Globus pallidus (tissue), 1 donor: Measurements from ENCODE around the gene G3BP1.
"Not testable (repeated sequence)": the region's sequence is repeated elsewhere in the genome, so short reads cannot be mapped to it uniquely, and the experiment has no call there.

ENCODE experiments used
- DNase-seq: peaks from one replicate; pipeline ENCODE4 v3.0.0-alpha.2; 2015; ENCODE audit warnings: low spot score

The G3BP1 gene

GRCh38 chr5:151798674-151799073, 26.9 kb downstream of the G3BP1 start:
- DNase-seq: no peak

GRCh38 chr5:151799407-151799806, 27.7 kb downstream of the G3BP1 start:
- DNase-seq: no peak

DNA sequence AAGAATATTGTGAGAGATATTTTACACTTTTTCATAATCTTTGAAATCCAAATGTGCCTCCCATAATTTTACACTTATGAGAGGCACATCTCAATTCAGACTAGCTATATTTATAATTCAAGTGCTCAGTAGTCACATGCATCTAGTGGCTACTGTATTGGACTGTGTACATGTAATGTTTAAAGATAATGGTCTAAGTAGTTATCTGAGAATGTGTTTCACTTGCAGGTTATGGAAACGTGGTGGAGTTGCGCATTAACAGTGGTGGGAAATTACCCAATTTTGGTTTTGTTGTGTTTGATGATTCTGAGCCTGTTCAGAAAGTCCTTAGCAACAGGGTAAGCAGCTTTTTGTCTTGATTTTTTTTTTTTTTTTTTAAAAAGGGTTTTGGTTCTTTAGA, 28.8 kb downstream of the G3BP1 start:
- DNase-seq: no peak

GRCh38 chr5:151805414-151806223, 33.9 kb downstream of the G3BP1 start:
- no peak for DNase-seq

DNA sequence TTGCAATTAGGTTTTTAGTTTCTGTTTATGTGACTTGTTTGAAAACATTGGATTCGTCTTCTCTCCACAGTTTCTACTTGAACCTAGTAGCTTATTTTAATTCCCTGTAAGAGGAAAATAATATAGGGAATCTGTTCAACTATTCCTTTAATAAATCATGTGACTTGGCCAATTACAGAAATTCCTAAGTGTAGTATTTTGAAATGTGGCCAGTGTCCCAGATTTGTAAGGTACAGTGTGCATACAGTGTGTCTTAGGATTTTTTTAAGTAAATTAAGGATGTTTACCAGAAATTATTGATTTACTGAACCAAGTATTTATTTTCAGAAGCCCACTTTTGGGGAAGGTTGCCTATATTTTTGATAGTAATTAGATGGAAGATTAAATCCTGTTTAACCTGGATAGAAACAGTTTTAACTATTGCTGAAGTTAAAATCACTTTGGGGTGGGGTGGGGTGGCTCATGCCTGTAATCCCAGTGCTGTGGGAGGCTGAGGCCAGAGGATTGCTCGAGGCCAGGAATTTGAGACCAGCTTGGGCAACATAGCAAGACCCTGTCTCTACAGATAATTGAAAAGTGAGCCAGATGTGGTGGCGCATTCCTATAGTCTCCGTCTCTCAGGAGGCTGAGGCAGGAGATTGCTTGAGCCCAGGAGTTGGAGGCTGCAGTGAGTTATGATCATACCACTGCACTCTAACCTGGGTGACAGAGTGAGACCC, 36.9 kb downstream of the G3BP1 start:
- no peak for DNase-seq

DNA sequence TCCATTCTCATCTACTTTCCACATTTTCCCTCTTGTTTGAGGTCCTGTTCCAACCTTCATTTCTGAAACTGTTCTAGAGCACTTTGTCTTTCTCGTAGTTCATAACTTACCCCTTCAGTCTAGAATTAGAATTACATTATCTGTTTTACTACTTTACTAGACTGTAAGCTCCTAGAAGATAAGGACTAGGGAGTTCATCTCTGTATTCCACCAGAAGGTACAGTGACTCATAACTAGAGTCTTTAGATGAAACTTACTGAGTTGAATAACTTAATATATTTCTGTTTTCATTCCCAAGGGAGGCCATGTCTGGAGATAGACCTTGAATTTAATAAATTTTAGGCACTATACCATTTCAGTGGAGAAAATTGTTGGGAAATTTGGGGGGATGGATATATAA, 38.7 kb downstream of the G3BP1 start:
- DNase-seq: no peak

- no peak for DNase-seq
Observed at GRCh38 chr5:151810897-151811296, 39.1 kb downstream of the G3BP1 start.

DNA sequence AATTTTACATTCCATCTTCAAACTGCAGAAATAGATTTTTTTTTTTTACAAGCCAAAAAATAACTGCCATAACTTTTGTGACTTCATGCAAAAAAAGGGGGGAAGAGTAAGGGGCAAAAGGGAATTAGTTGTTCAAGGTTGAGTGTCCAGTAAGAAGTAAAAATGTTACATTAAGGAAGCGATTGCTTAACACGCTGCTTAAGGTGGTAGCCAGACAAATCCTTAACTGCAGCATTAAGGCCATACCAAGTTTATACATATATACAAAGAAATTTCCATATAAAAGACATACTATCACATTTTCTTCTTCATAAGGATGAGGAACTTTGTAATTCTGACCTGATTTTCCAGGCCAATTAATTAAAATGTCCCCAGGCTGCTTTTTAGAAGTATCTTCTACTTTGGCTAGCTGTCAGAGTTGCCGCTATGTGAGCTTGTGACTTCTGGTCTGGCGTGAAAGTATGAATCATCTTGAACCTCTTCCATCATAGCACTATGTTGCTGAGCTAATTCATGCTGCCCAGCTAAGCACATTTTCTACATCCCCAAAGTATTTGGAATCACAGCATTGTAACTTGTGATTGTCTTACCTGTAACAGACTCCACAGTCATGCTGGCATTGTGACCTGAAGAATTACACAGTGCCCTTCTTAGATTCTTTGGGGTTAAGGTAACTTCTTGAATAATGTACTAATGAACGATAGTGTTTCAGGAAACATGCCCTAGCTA, 40.0 kb downstream of the G3BP1 start:
- DNase-seq: peak; percentile 24

DNA sequence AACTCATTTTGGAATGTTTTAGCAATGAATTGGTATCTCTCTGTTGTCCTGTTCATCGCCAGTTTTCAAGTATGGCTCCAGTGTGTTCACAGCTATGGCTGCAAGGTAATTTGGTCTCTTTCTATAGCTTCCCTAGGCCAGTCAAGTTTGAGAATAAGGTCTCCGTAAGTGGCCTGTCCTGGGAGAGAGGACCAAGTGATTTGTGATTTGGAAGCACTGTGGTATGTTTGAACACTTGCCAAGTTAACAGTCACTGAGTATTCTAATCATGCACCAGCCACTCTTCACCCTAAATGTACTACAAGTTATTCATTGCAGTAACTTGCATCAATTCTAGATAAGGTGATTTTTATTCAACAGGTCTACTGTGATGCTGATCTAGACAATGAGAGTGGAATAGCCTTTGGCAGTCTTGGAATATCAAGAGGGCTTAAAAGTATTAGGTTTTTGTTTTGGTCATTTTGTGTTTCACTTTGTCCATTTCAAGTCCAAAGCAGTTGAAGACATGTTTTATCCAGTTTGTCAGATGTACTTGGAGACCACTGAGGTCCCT, 41.1 kb downstream of the G3BP1 start:
- DNase-seq: no peak

GRCh38 chr5:151815051-151815450, 43.3 kb downstream of the G3BP1 start:
- DNase-seq: no peak

GRCh38 chr5:151819830-151820229, 48.1 kb downstream of the G3BP1 start:
- DNase-seq: no peak

- DNase-seq: no peak
Observed at GRCh38 chr5:151820271-151820670, 48.5 kb downstream of the G3BP1 start.

DNA sequence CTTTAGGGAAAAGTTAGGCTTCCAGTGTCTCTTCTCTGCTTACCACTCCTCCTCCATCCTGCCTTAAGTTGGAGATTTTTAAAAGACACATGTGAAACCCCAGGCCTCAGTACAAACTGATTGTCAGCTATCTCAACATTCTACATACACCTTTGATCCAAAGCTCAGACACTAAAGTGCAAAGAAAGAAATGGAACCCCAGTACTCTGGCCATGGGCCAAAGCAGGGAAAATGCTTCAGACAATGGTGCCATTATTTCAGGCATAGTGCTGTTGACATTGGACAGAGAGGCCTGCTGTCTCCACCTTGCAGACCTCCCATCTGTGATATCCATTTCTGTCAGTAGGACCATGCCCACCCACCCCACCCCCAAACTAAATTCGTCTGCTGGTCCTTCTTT, 49.1 kb downstream of the G3BP1 start:
- DNase-seq: peak; percentile 41

DNA sequence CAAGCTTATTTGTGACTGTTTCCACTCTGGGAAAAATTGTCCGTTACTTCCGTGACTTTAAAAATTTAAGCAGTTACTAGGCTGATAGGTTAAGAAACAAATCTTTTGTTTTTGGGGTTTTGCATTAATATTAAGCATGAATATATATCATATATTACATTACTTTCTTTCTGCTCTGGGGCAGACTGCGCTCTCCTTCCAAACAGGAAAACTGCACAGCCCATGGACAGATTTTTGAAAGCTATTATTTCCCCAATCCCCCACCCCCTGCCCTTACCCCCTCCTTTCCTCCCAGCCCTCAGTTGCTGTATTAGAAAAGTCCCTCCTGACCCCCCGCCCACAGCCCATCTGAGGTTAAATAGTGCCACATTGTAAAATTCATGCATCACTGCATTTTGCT, 50.4 kb downstream of the G3BP1 start:
- no peak for DNase-seq

DNA sequence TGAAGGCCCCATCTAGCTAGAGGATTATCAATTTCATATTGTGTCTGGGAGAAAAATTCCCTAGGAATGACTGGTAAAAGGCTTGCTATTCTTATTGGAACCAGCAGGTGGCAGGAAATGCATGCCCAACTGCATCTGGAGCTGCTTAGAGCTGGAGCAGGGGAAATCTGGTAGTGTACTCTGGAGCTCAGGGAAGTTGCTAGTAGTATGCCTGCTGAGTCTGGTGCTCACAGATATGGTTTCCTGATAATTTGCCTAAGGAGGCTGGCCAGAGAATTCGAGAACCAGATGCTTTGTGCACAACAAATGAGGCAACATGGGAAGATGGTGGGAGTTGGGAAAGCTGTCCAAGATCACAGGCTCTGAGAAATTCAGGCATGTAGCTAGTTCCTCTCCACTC, 53.7 kb downstream of the G3BP1 start:
- peak; percentile 51 for DNase-seq

DNA sequence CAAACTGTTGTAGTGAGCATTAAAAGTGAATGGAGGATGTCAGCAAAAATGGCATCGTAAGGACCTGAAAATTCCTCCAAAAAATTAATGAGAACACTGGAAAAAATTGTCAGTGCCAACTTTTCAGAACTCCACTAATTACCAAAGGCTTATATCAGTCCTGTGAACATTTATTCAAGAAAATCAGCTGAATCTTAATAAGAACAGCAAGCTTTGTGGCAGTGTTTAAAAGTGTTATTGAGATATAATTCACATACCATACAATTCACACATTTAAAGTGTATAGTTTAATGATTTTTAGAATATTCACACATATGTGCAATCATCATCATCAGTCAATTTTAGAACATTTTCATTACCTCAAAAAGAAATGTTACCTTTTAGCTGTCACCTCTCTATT, 57.6 kb downstream of the G3BP1 start:
- DNase-seq: no peak

DNA sequence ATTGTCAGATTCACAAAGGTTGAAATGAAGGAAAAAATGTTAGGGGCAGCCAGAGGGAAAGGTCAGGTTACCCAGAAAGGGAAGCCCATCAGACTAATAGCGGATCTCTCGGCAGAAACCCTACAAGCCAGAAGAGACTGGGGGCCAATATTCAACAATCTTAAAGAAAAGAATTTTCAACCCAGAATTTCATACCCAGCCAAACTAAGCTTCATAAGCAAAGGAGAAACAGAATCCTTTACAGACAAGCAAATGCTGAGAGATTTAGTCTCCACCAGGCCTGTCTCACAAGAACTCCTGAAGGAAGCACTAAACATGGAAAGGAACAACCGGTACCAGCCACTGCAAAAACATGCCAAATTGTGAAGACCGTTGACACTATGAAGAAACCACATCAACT, 61.1 kb downstream of the G3BP1 start:
- DNase-seq: not testable (repeated sequence)

- no peak for DNase-seq
Observed at GRCh38 chr5:151846765-151847164, 75.0 kb downstream of the G3BP1 start.

GRCh38 chr5:151847871-151848270, 76.1 kb downstream of the G3BP1 start:
- no peak for DNase-seq

DNA sequence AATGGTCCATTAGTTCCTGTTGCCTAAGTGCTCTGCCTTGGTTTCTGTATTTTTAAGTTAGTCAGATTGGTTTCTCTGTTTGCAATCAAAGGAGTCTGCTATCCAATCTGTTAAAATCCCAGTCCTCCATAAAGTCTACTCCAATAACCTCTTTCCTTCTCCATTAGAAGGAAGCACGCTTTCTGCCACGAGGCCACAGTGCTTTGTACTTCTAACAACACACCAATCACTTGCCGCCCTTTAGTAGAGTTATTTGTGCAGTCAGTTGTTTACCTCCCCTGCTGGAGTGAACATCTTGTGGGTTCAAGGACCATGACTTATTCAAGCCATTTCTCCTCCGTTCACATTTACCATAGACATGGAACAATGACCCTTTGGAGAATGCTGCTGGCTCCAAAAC, 83.9 kb downstream of the G3BP1 start:
- DNase-seq: no peak

GRCh38 chr5:151856861-151857260, 85.1 kb downstream of the G3BP1 start:
- DNase-seq: no peak

- DNase-seq: not testable (repeated sequence)
Observed at GRCh38 chr5:151860867-151861266, 89.1 kb downstream of the G3BP1 start.
